Measurements from ENCODE around the gene SPO11.
"Not testable (repeated sequence)": the region's sequence is repeated elsewhere in the genome, so short reads cannot be mapped to it uniquely, and the experiment has no call there.

SPO11 gene

DNA sequence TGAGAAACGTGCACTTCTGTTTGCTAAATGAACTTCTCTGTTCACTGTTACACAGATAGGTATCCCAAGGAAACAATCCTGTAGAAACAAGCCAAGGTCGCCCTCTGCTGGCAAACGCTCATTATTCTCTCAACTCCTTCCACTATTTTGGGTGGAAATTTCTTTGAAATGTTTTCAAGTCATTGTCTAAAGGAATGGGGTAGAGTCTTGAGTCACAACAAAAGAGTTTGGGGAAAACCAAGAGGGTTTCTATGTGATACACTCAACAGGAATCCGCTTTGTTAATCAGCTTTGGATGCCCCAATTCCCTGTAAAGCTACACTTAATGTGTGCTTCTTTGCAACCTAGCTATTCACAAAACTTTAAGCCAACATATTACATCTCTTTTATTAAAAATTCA is 16.9 kb downstream of the SPO11 start:
- peaks cover 13% of the 10 kb centered on the region for H3K27me3 ChIP-seq (ENCODE audit: insufficient read depth, poor library complexity, severe bottlenecking)
- TF ChIP-seq SPI1 (IDR thresholded peaks at IDR 0.05; ENCODE audit: borderline replicate concordance, low read depth), result no peak
- TF ChIP-seq, protein P1, sequence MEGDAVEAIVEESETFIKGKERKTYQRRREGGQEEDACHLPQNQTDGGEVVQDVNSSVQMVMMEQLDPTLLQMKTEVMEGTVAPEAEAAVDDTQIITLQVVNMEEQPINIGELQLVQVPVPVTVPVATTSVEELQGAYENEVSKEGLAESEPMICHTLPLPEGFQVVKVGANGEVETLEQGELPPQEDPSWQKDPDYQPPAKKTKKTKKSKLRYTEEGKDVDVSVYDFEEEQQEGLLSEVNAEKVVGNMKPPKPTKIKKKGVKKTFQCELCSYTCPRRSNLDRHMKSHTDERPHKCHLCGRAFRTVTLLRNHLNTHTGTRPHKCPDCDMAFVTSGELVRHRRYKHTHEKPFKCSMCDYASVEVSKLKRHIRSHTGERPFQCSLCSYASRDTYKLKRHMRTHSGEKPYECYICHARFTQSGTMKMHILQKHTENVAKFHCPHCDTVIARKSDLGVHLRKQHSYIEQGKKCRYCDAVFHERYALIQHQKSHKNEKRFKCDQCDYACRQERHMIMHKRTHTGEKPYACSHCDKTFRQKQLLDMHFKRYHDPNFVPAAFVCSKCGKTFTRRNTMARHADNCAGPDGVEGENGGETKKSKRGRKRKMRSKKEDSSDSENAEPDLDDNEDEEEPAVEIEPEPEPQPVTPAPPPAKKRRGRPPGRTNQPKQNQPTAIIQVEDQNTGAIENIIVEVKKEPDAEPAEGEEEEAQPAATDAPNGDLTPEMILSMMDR (IDR thresholded peaks at IDR 0.05; ENCODE audit: insufficient read depth, low read length), result peak; percentile 76
- H3K27ac ChIP-seq (replicated peaks), result no peak overlapping the region
- peak; percentile 24 to 70 for DNase-seq (ENCODE audit: low read depth in 1 of 2, low spot score in 1 of 2)
- no peak overlapping the region for H3K4me3 ChIP-seq (replicated peaks; ENCODE audit: insufficient read depth, low read length)

DNA sequence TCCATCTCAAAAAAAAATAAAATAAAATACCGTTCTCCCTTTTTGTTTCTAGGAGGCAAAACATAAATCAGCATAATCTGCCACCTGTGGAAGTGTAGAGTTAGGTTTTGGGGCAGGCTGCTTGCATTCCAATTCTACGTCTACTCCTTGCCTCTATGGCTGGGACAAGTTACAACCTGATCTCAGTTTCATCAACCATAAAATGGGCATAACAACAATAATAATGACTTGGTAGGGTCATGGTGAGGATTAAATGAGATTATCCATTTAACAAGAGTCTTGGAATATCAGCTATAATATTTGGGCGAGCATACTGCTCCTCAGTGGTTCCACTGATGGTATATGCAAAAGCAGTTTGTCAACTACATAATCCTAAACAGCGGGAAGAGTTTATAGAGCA is 17.8 kb downstream of the SPO11 start:
- no peak for DNase-seq (ENCODE audit: low read depth in 1 of 2, low spot score in 1 of 2)
- Histone ChIP-seq H3K4me3 (replicated peaks; ENCODE audit: insufficient read depth, low read length) (no peak overlapping the region), H3K27ac (replicated peaks) (no peak overlapping the region), H3K27me3 (ENCODE audit: insufficient read depth, poor library complexity, severe bottlenecking) (peaks cover 8% of the 10 kb centered on the region)
- TF ChIP-seq SPI1 (IDR thresholded peaks at IDR 0.05; ENCODE audit: borderline replicate concordance, low read depth) (no peak), POLR2AphosphoS5 (IDR thresholded peaks at IDR 0.05; ENCODE audit: low read depth) (no peak), GABPA (IDR thresholded peaks at IDR 0.05; ENCODE audit: low read depth) (no peak)
- TF ChIP-seq, protein P2, sequence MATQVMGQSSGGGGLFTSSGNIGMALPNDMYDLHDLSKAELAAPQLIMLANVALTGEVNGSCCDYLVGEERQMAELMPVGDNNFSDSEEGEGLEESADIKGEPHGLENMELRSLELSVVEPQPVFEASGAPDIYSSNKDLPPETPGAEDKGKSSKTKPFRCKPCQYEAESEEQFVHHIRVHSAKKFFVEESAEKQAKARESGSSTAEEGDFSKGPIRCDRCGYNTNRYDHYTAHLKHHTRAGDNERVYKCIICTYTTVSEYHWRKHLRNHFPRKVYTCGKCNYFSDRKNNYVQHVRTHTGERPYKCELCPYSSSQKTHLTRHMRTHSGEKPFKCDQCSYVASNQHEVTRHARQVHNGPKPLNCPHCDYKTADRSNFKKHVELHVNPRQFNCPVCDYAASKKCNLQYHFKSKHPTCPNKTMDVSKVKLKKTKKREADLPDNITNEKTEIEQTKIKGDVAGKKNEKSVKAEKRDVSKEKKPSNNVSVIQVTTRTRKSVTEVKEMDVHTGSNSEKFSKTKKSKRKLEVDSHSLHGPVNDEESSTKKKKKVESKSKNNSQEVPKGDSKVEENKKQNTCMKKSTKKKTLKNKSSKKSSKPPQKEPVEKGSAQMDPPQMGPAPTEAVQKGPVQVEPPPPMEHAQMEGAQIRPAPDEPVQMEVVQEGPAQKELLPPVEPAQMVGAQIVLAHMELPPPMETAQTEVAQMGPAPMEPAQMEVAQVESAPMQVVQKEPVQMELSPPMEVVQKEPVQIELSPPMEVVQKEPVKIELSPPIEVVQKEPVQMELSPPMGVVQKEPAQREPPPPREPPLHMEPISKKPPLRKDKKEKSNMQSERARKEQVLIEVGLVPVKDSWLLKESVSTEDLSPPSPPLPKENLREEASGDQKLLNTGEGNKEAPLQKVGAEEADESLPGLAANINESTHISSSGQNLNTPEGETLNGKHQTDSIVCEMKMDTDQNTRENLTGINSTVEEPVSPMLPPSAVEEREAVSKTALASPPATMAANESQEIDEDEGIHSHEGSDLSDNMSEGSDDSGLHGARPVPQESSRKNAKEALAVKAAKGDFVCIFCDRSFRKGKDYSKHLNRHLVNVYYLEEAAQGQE (IDR thresholded peaks at IDR 0.05; ENCODE audit: insufficient replicate concordance, low read depth), result no peak
- TF ChIP-seq, protein P1 (IDR thresholded peaks at IDR 0.05; ENCODE audit: insufficient read depth, low read length), result no peak

DNA sequence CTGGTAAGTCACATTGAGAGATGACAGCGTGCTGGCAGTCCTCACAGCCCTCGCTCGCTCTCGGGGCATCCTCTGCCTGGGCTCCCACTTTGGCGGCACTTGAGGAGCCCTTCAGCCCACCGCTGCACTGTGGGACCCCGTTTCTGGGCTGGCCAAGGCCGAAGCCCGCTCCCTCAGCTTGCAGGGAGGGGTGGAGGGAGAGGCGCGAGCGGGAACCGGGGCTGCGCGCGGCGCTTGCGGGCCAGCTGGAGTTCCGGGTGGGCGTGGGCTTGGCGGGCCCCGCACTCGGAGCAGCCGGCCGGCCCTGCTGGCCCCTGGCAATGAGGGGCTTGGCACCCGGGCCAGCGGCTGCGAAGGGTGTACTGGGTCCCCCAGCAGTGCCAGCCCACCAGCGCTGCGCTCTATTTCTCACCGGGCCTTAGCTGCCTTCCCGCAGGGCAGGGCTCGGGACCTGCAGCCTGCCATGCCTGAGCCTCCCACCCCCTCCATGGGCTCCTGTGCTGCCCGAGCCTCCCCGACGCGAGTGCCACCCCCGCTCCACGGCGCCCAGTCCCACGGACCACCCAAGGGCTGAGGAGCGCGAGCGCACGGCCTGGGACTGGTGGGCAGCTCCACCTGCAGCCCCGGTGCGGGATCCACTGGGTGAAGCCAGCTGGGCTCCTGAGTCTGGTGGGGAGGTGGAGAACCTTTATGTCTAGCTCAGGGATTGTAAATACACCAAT is 18.8 kb downstream of the SPO11 start:
- H3K27me3 ChIP-seq (ENCODE audit: insufficient read depth, poor library complexity, severe bottlenecking); DNase-seq (ENCODE audit: low read depth in 1 of 2, low spot score in 1 of 2); H3K27ac ChIP-seq (replicated peaks); H3K4me3 ChIP-seq (replicated peaks; ENCODE audit: insufficient read depth, low read length): not testable (repeated sequence)

DNA sequence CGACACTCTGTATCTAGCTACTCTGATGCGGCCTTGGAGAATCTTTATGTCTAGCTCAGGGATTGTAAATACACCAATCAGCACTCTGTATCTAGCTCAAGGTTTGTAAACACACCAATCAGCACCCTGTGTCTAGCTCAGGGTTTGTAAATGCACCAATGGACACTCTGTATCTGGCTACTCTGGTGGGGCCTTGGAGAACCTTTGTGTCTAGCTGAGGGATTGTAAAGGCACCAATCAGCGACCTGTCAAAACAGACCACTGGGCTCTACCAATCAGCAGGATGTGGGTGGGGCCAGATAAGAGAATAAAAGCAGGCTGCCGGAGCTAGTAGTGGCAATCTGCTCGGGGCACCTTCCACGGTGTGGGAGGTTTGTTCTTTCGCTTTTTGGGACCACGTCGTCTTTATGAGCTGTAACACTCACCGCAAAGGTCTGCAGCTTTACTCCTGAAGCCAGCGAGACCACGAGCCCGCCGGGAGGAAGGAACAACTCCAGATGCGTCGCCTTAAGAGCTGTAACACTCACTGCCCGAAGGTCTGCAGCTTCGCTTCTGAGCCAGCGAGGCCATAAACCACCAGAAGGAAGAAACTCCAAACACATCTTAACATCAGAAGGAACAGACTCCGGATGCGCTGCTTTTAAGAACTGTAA is 19.4 kb downstream of the SPO11 start:
- DNase-seq (ENCODE audit: low read depth in 1 of 2, low spot score in 1 of 2); H3K27ac ChIP-seq (replicated peaks); H3K4me3 ChIP-seq (replicated peaks; ENCODE audit: insufficient read depth, low read length); H3K27me3 ChIP-seq (ENCODE audit: insufficient read depth, poor library complexity, severe bottlenecking): not testable (repeated sequence)

DNA sequence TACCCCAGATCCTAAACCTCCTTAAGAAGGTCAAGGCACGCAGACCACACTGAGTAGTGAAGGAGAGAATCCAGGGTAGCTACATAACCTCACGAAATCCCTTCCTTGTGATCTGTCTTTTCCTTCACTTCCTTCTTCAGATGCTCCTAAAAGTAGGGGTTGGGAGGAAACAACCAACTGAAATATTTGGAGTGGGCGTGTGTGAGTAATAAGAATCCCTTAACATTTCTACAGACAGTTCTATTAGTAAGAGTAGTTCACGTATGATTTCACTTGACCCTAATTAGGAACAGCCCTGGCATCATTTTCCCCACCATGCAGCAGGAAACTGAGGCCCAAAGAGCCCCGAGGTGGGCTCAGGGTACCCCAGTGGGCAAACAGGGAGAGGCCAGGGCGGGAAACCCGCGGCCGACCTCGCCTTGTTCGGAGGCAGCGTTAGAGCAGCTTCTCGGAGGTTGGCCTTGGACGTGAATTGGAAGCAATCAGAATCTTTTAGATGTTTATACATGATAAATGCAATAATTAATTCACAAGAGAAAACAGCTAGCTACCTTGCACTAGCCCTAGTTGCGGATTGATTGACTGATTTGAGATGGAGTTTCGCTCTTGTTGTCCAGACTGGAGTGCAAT is 20.6 kb downstream of the SPO11 start:
- Histone ChIP-seq H3K27ac (replicated peaks) (no peak overlapping the region), H3K27me3 (ENCODE audit: insufficient read depth, poor library complexity, severe bottlenecking) (no peaks in the 10 kb centered on the region), H3K4me3 (replicated peaks; ENCODE audit: insufficient read depth, low read length) (no peak overlapping the region)
- no peak for DNase-seq (ENCODE audit: low read depth in 1 of 2, low spot score in 1 of 2)
- TF ChIP-seq GABPA (IDR thresholded peaks at IDR 0.05; ENCODE audit: low read depth), result no peak
- TF ChIP-seq POLR2AphosphoS5 (IDR thresholded peaks at IDR 0.05; ENCODE audit: low read depth), result no peak
- no peak for TF ChIP-seq SPI1 (IDR thresholded peaks at IDR 0.05; ENCODE audit: borderline replicate concordance, low read depth)
- TF ChIP-seq, protein P2 (IDR thresholded peaks at IDR 0.05; ENCODE audit: insufficient replicate concordance, low read depth), result no peak
- TF ChIP-seq, protein P1 (IDR thresholded peaks at IDR 0.05; ENCODE audit: insufficient read depth, low read length), result no peak

DNA sequence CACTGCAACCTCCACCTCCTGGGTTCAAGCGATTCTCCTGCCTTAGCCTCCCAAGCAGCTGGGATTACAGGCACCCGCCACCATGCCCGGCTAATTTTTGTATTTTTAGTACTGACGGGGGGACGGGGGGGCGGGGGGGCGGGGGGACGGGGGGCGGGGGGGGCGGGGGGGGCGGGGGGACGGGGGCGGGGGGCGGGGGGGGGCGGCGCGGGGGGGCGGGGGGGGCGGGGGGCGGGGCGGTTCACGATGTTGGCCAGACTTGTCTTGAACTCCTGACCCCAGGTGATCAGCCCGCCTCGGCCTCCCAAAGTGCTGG is 21.1 kb downstream of the SPO11 start:
- H3K4me3 ChIP-seq (replicated peaks; ENCODE audit: insufficient read depth, low read length), result peak overlapping the region; percentile 98
- DNase-seq (ENCODE audit: low read depth in 1 of 2, low spot score in 1 of 2); H3K27me3 ChIP-seq (ENCODE audit: insufficient read depth, poor library complexity, severe bottlenecking): not testable (repeated sequence)
- H3K27ac ChIP-seq (replicated peaks), result peak overlapping the region; percentile 94

Data from HL-60 (cell line).